ENCODE data around the gene ACSM6. TPM values are rescaled to one million over a fixed set of nuclear protein-coding genes. Genes with fewer than 3 reads are reported as not detected.
"Not testable (repeated sequence)": the region's sequence is repeated elsewhere in the genome, so short reads cannot be mapped to it uniquely, and the experiment has no call there.

ACSM6 gene
- total RNA-seq, 1 donor from 2014 or later: not detected

GRCh38 chr10:95217476-95217875 is 23.4 kb downstream of the ACSM6 start:
- TF ChIP-seq CTCF (IDR thresholded peaks at IDR 0.05; ENCODE audit: insufficient read depth, low read length, severe bottlenecking): no peak
- H3K4me3 ChIP-seq (ENCODE audit: low read depth, low read length): no peak overlapping the region
- no peaks in the 10 kb centered on the region for H3K27me3 ChIP-seq (ENCODE audit: control insufficient read depth, insufficient read depth, low read length)
- no peak for FAIRE-seq
- H3K36me3 ChIP-seq (ENCODE audit: control insufficient read depth, insufficient read depth, low read length): no peaks in the 10 kb centered on the region
- DNase-seq (ENCODE audit: low read depth): peak; percentile 45

- no peaks in the 10 kb centered on the region for H3K36me3 ChIP-seq (ENCODE audit: control insufficient read depth, insufficient read depth, low read length)
- no peaks in the 10 kb centered on the region for H3K27me3 ChIP-seq (ENCODE audit: control insufficient read depth, insufficient read depth, low read length)
- no peak overlapping the region for H3K4me3 ChIP-seq (ENCODE audit: low read depth, low read length)
- no peak for TF ChIP-seq CTCF (IDR thresholded peaks at IDR 0.05; ENCODE audit: insufficient read depth, low read length, severe bottlenecking)
- no peak for DNase-seq (ENCODE audit: low read depth)
- no peak for FAIRE-seq
Observed at GRCh38 chr10:95220539-95220938, 26.5 kb downstream of the ACSM6 start.

GRCh38 chr10:95221124-95221523 is 27.1 kb downstream of the ACSM6 start:
- peak; percentile 75 for DNase-seq (ENCODE audit: low read depth)
- H3K36me3 ChIP-seq (ENCODE audit: control insufficient read depth, insufficient read depth, low read length): no peaks in the 10 kb centered on the region
- no peak for FAIRE-seq
- no peak for TF ChIP-seq CTCF (IDR thresholded peaks at IDR 0.05; ENCODE audit: insufficient read depth, low read length, severe bottlenecking)
- no peaks in the 10 kb centered on the region for H3K27me3 ChIP-seq (ENCODE audit: control insufficient read depth, insufficient read depth, low read length)
- H3K4me3 ChIP-seq (ENCODE audit: low read depth, low read length): no peak overlapping the region

DNA sequence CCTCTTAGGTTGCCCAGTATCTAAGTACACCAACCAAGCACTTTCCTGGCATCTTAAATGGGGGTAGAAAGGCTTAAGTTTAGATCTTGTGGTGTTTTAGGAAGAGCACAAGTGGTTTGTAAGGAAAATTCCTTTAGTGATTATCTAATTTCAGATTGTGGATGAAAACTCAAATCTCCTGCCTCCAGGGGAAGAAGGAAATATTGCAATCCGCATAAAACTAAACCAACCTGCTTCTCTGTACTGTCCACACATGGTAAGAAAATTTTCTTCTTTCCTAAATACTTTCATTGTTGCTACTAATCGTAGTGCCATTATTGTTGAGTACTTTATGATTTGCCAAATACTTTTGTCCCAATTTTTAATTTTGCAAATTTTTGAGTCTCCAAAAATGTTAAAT is 31.1 kb downstream of the ACSM6 start:
- Histone ChIP-seq H3K27me3 (ENCODE audit: control insufficient read depth, insufficient read depth, low read length) (no peaks in the 10 kb centered on the region), H3K36me3 (ENCODE audit: control insufficient read depth, insufficient read depth, low read length) (no peaks in the 10 kb centered on the region), H3K4me3 (ENCODE audit: low read depth, low read length) (no peak overlapping the region)
- no peak for TF ChIP-seq CTCF (IDR thresholded peaks at IDR 0.05; ENCODE audit: insufficient read depth, low read length, severe bottlenecking)
- DNase-seq (ENCODE audit: low read depth) (no peak), FAIRE-seq (no peak)

GRCh38 chr10:95228934-95229723 is 35.1 kb downstream of the ACSM6 start:
- FAIRE-seq; DNase-seq (ENCODE audit: low read depth); H3K27me3 ChIP-seq (ENCODE audit: control insufficient read depth, insufficient read depth, low read length); H3K36me3 ChIP-seq (ENCODE audit: control insufficient read depth, insufficient read depth, low read length); H3K4me3 ChIP-seq (ENCODE audit: low read depth, low read length): not testable (repeated sequence)

- H3K36me3 ChIP-seq (ENCODE audit: control insufficient read depth, insufficient read depth, low read length): peaks cover 1% of the 10 kb centered on the region
- no peaks in the 10 kb centered on the region for H3K27me3 ChIP-seq (ENCODE audit: control insufficient read depth, insufficient read depth, low read length)
- peak; percentile 18 for FAIRE-seq
- peak overlapping the region; percentile 42 for H3K4me3 ChIP-seq (ENCODE audit: low read depth, low read length)
- TF ChIP-seq CTCF (IDR thresholded peaks at IDR 0.05; ENCODE audit: insufficient read depth, low read length, severe bottlenecking): no peak
- DNase-seq (ENCODE audit: low read depth): peak; percentile 95
Observed at GRCh38 chr10:95229724-95230627, 35.9 kb downstream of the ACSM6 start.
